Naive thymus-derived CD4-positive, alpha-beta T cell (primary cell): ENCODE measurements around the gene PGC. TPM values are rescaled to one million over a fixed set of nuclear protein-coding genes. Genes with fewer than 3 reads are reported as not detected.
A peak's percentile ranks its signal among the peaks of the same experiment; 100 is the strongest.

ENCODE experiments used
- ATAC-seq: fragments of 150-1000 bp; cut with Tn5 transposase; 2 replicates; pipeline ENCODE4 v1.10.0; 2021; ENCODE audit warnings: mild to moderate bottlenecking, moderate library complexity
- CTCF ChIA-PET: fragments of 350-600 bp; sonication (Branson Sonifier 250); formaldehyde crosslinking; loops from one replicate; lab custom pipeline; 2021; ENCODE audit warnings: antibody characterized with exemption; lab: Charles Lee
- POLR2A ChIA-PET: fragments of 350-600 bp; sonication (Branson Sonifier 250); formaldehyde crosslinking; loops from one replicate; lab custom pipeline; 2021; ENCODE audit warnings: antibody characterized with exemption, inconsistent platforms; lab: Charles Lee
- DNase-seq, 9 donors: peaks; one replicate each; pipeline versions ENCODE4 v3.0.0 to v3.0.0-alpha.2; 2020 to 2022; ENCODE audit warnings: mixed read lengths in 1 of 9
- H3K27ac ChIP-seq: one replicate; pipeline ENCODE4 v1.7.0; 2013; ENCODE audit warnings: mild to moderate bottlenecking, low read depth, low read length, moderate library complexity
- H3K27me3 ChIP-seq, 2 donors: one replicate each; pipeline ENCODE4 v1.7.0; 2013; ENCODE audit warnings: low read length in 2 of 2, mild to moderate bottlenecking in 2 of 2, moderate library complexity in 2 of 2; ENCODE audit not compliant: control insufficient read depth in 2 of 2, insufficient read depth in 2 of 2
- H3K36me3 ChIP-seq, 3 experiments: 1 replicate in 2 of 3; 2 replicates in 1 of 3; pipeline ENCODE4 v1.7.0; 2013; ENCODE audit warnings: low read length in 3 of 3, mild to moderate bottlenecking in 3 of 3, moderate library complexity in 1 of 3; ENCODE audit not compliant: insufficient read depth in 3 of 3, control insufficient read depth in 2 of 3
- H3K4me1 ChIP-seq, 2 donors: one replicate each; pipeline ENCODE4 v1.7.0; 2013; ENCODE audit warnings: low read length in 2 of 2, mild to moderate bottlenecking in 2 of 2, moderate library complexity in 1 of 2; ENCODE audit not compliant: control insufficient read depth in 2 of 2, insufficient read depth in 2 of 2
- H3K4me3 ChIP-seq: 2 replicates; pipeline ENCODE4 v1.7.0; 2013; ENCODE audit warnings: mild to moderate bottlenecking, low read length
- H3K9me3 ChIP-seq, 3 experiments: 1 replicate in 2 of 3; 2 replicates in 1 of 3; pipeline ENCODE4 v1.7.0; 2013; ENCODE audit warnings: low read length in 3 of 3; ENCODE audit not compliant: control insufficient read depth in 2 of 3
- H3K27ac Mint-ChIP-seq, 9 donors: one replicate each; pipeline ENCODE4 v1.8.0; 2020 to 2022; ENCODE audit warnings: mixed read lengths in 9 of 9, mild to moderate bottlenecking in 8 of 9, moderate library complexity in 5 of 9, inconsistent platforms in 2 of 9
- H3K27me3 Mint-ChIP-seq, 5 donors: one replicate each; pipeline ENCODE4 v1.8.0; 2021 to 2022; ENCODE audit warnings: mixed read lengths in 5 of 5, mild to moderate bottlenecking in 1 of 5
- H3K36me3 Mint-ChIP-seq, 5 donors: one replicate each; pipeline ENCODE4 v1.8.0; 2020 to 2022; ENCODE audit warnings: mixed read lengths in 5 of 5, mild to moderate bottlenecking in 3 of 5, inconsistent platforms in 1 of 5
- H3K4me1 Mint-ChIP-seq, 7 donors: one replicate each; pipeline ENCODE4 v1.8.0; 2020 to 2022; ENCODE audit warnings: mixed read lengths in 7 of 7, mild to moderate bottlenecking in 3 of 7, inconsistent platforms in 1 of 7
- H3K4me3 Mint-ChIP-seq, 10 donors: one replicate each; pipeline ENCODE4 v1.8.0; 2020 to 2022; ENCODE audit warnings: mild to moderate bottlenecking in 10 of 10, mixed read lengths in 10 of 10, moderate library complexity in 6 of 10, inconsistent platforms in 2 of 10
- H3K9me3 Mint-ChIP-seq, 11 donors: one replicate each; pipeline ENCODE4 v1.8.0; 2020 to 2022; ENCODE audit warnings: mixed read lengths in 11 of 11, mild to moderate bottlenecking in 4 of 11, inconsistent platforms in 1 of 11, moderate library complexity in 1 of 11
- intact Hi-C, 2 donors: fragments of 100-400 bp; cut with micrococcal nuclease; formaldehyde crosslinking; loops; one replicate each; pipeline ENCODE4 v1.15.1; 2023
- polyA plus RNA-seq, 2 donors: library from polyadenylated mRNA; unstranded; fragments of 300-500 nt; fragmentation: Illumina TruSeq; gene quantifications; one replicate each; pipeline ENCODE4 v1.2.3, GENCODE V29; 2021
- total RNA-seq, 6 experiments: library from RNA in 5 of 6; stranded (reverse) in 5 of 6; gene quantifications; 1 replicate in 5 of 6; 2 replicates in 1 of 6; pipeline ENCODE4 v1.2.3 and lab custom pipeline; 2021 to 2026

Gene PGC
- total and polyA plus RNA-seq, 7 experiments from 2014 or later, result not detected

DNA sequence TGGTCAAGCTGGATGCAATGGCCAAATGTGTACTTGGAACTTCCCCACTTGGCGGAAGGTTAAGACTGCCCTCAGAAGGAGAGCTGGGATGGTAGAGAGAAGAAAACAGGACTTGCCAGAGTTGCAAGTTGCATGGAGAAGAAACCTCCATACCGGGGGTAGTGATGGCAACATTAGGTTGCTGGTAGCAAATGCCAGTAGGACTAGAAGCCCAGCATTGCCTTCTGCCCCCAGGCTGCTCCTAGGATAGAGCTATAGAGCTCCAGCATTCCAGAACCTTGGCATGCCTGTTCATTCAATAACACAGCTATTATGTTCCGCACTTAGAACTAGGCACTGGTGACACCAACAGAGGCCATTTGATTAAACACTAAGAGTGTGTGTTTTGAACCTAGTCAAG lies 38.3 kb downstream of the PGC start:
- no peak overlapping the region for H3K27ac Mint-ChIP-seq

DNA sequence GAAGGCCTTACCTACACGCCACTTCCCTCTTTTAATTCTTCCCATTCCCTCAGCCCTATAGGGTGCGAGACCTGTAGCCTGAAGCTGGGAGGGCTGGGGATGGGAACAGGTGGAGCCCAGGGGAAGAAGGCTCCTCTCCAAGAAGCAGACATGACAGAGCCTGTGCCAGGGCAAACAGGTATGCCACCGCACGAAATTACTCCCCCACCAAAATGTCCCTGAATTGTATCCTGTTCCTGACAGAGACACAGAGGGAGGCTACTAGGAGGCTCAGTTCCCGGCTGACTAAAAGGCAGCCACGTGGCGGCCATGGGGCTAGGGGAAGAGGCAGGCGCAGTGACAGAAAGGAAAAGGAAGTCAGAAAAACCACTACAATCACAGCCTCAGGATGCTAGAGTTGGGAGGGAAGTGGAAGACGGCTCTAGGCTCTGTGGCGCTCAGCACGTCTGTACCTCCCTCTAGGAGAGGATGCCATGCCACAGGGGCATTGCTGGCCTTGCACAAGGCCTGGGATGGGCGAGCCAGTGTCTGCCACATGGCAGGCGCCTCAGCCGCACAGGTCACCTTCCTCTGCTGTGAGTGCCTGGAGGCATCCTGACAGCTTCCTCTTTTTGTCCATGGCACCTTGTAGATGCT lies 39.5 kb downstream of the PGC start:
- Mint-ChIP-seq H3K9me3 (no peaks in the 10 kb centered on the region), H3K4me3 (peak overlapping the region; percentile 54 to 85 (median 74)), H3K36me3 (peaks cover 0 to 4% (median 3%) of the 10 kb centered on the region in 5 donors), H3K27me3 (no peaks in the 10 kb centered on the region), H3K4me1 (peaks cover 30 to 56% (median 36%) of the 10 kb centered on the region in 7 donors), H3K27ac (peak overlapping the region in 7 of 9 donors; percentile 4 to 86 (median 66))
- intact Hi-C loops, result loop anchor here in 1 of 2 donors (1.0 to 2.0 kb wide), 2 partner anchors 25 to 28 kb away; partner anchors contain the start of gene TFEB
- H3K4me3 ChIP-seq, result peak overlapping the region; percentile 21
- POLR2A ChIA-PET, result no interaction called here
- H3K36me3 ChIP-seq, result no peaks in the 10 kb centered on the region
- peaks cover 26 to 31% of the 10 kb centered on the region in 2 donors for H3K4me1 ChIP-seq
- DNase-seq (peak in 8 of 9 donors; percentile 26 to 57 (median 54)), ATAC-seq (peak; percentile 73)
- no peaks in the 10 kb centered on the region for H3K27me3 ChIP-seq
- H3K9me3 ChIP-seq, result no peaks in the 10 kb centered on the region
- no peak overlapping the region for H3K27ac ChIP-seq
- CTCF ChIA-PET, result interaction anchor here (0.7 kb wide), 1 partner anchor 27 kb away, joined by 3 read pairs; no protein-coding TSS in a partner anchor

More for the DNA sequence above, 38.3 kb downstream of the PGC start:
- peaks cover 33 to 56% (median 36%) of the 10 kb centered on the region in 7 donors for H3K4me1 Mint-ChIP-seq
- H3K27me3 ChIP-seq, result no peaks in the 10 kb centered on the region
- peaks cover 26 to 31% of the 10 kb centered on the region in 2 donors for H3K4me1 ChIP-seq
- ATAC-seq, result no peak
- peaks cover 0 to 4% (median 3%) of the 10 kb centered on the region in 5 donors for H3K36me3 Mint-ChIP-seq
- DNase-seq, result no peak
- intact Hi-C loops, result no loop called here
- H3K9me3 ChIP-seq, result no peaks in the 10 kb centered on the region
- no peaks in the 10 kb centered on the region for H3K9me3 Mint-ChIP-seq
- CTCF ChIA-PET, result no interaction called here
- peak overlapping the region in 3 of 10 donors; percentile 67 to 79 (median 70) for H3K4me3 Mint-ChIP-seq
- no peak overlapping the region for H3K4me3 ChIP-seq
- H3K27me3 Mint-ChIP-seq, result no peaks in the 10 kb centered on the region
- POLR2A ChIA-PET, result interaction anchor here (1.0 kb wide), 1 partner anchor 13 kb away, joined by 4 read pairs; no protein-coding TSS in a partner anchor
- no peaks in the 10 kb centered on the region for H3K36me3 ChIP-seq
- no peak overlapping the region for H3K27ac ChIP-seq

DNA sequence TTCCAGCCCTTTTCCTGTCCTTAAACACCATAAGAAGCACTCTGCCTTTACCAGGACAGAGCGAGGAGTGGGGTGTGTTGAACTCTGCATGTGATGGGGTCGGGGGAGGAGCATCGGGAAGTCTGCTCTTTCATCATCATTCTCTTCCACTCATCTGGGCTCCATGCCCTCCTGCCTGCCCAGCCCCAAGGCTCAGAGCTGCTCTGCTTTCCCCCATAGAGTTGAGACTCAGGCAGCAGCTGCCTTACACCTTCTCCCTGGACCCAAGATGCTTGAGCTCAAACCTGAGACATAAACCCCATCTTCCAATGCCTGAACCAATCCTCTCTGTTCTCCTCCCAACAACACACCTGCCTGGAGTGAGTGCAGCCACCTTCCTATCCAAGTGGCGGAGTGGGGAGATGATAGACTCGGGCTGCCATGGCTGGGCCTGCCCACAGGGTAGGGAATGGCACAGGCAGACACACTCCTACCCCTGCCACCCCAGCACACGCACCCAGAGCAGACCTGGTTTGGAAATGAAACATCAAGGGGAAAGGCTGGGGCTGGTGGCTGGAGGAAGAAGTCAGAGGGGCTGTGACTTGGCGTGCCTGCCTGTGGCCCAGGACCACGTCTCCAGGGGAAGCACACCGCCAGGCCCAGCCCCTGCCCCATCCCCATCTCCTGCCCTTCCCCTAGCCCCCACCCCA lies 40.2 kb downstream of the PGC start:
- DNase-seq, result no peak
- Mint-ChIP-seq H3K36me3 (peaks cover 0 to 4% (median 3%) of the 10 kb centered on the region in 5 donors), H3K27ac (peak overlapping the region in 6 of 9 donors; percentile 7 to 86 (median 66)), H3K27me3 (no peaks in the 10 kb centered on the region), H3K9me3 (no peaks in the 10 kb centered on the region), H3K4me1 (peaks cover 30 to 56% (median 36%) of the 10 kb centered on the region in 7 donors), H3K4me3 (peak overlapping the region in 9 of 10 donors; percentile 49 to 85 (median 70))
- peak overlapping the region; percentile 9 for H3K4me3 ChIP-seq
- H3K27me3 ChIP-seq, result no peaks in the 10 kb centered on the region
- no peaks in the 10 kb centered on the region for H3K36me3 ChIP-seq
- no peaks in the 10 kb centered on the region for H3K9me3 ChIP-seq
- H3K27ac ChIP-seq, result no peak overlapping the region
- ATAC-seq, result no peak
- ChIA-PET CTCF (no interaction called here), POLR2A (no interaction called here)
- H3K4me1 ChIP-seq, result peaks cover 26 to 31% of the 10 kb centered on the region in 2 donors
- intact Hi-C loops, result loop anchor here (1.0 to 2.0 kb wide), 2 partner anchors 24 to 28 kb away; partner anchors contain the start of gene TFEB (in 2 of the 2)

DNA sequence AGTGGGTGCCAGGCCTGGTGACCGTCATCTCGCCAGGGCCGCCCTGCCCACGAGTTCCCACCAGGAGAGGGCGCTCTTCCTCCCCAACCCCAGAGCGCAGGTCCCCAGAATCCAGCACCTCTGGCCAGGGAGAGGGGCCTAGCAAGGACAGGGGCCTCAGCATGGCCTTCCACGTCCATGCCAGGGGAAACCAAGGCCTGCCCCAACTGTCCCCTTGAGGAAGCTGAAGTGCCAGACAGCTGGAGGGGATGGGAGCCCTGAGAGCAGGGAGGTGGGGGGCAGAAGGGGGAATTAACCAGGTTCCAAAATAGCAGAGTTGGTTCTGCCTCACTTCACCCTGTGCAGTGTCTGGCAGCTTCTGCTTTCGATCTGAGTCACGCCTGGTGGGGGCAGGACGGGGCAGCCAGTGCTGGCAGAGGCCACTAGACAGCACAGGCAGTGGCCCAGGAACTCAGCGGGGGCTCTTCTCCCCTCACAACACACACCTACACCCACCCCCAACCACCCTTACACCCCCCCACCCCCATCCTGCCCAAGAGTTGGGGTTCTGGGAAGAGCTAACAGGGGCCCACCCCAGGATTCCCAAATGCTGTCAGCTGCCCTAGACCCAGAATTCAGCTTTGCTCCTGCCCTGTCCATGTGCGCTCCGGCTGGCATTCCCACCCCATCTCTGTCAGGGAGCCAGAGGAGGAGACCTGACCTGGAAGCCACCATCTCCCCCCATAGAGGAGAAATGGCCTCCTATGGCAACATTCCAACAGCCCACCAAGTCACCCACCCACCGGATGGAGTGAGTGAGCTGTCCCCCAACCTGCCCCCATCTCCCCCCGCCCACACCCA lies 41.0 kb downstream of the PGC start:
- CTCF ChIA-PET, result interaction anchor here (1.3 kb wide), 1 partner anchor 487 kb away, joined by 4 read pairs; no protein-coding TSS in a partner anchor
- Mint-ChIP-seq H3K9me3 (no peaks in the 10 kb centered on the region), H3K4me3 (peak overlapping the region in 3 of 10 donors; percentile 67 to 77 (median 70)), H3K4me1 (peaks cover 30 to 59% (median 36%) of the 10 kb centered on the region in 7 donors), H3K27me3 (no peaks in the 10 kb centered on the region), H3K36me3 (peaks cover 0 to 4% (median 3%) of the 10 kb centered on the region in 5 donors), H3K27ac (peak overlapping the region in 2 of 9 donors; percentile 7 to 74)
- ATAC-seq (peak; percentile 88), DNase-seq (peak in 2 of 9 donors; percentile 49 to 63)
- intact Hi-C loops, result loop anchor here (1.0 to 2.0 kb wide), 2 partner anchors 23 to 29 kb away; partner anchors contain the start of gene TFEB (in 1 of the 2)
- H3K27ac ChIP-seq, result no peak overlapping the region
- H3K36me3 ChIP-seq, result no peaks in the 10 kb centered on the region
- POLR2A ChIA-PET, result interaction anchor here (0.6 kb wide), 1 partner anchor 1135 kb away, joined by 3 read pairs; no protein-coding TSS in a partner anchor
- no peaks in the 10 kb centered on the region for H3K9me3 ChIP-seq
- peaks cover 26 to 31% of the 10 kb centered on the region in 2 donors for H3K4me1 ChIP-seq
- H3K4me3 ChIP-seq, result no peak overlapping the region
- H3K27me3 ChIP-seq, result no peaks in the 10 kb centered on the region

DNA sequence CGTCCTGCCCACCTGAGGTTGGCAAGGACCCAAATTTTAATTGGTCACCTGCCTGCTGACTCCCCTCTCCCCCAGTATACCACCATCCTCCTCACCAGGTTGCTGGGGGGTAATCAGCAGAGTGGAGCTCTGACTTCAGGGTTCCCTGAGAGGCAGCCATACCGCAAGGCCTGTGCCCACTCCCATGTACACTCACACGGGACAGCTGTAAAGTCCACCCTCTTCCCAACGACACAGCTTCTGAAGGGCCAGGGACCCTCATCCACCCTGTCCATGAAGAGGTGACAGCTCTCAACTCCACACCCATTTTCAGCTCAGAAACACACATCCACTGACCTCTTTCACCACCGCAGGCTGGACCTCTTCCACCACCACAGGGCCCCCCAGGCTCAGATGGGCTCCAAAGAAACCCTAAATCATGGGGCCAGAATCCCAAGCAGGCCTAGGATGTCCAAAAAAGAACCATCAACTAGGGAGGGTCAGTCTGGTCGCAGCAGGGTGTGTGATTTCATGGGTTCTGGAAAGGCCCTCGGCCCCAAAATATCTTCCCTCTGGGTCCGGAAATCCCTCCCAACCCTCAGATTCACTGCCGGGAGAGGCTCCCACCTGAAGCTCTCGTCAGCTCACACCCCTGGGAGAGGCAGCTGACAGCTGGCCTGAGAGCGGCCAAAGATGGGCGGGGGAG lies 41.7 kb downstream of the PGC start:
- Mint-ChIP-seq H3K4me3 (peak overlapping the region in 1 of 10 donors; percentile 14), H3K9me3 (no peaks in the 10 kb centered on the region), H3K4me1 (peaks cover 29 to 57% (median 36%) of the 10 kb centered on the region in 7 donors), H3K36me3 (peaks cover 0 to 4% (median 0%) of the 10 kb centered on the region in 5 donors), H3K27ac (peak overlapping the region in 2 of 9 donors; percentile 13 to 51), H3K27me3 (no peaks in the 10 kb centered on the region)
- ChIA-PET CTCF (interaction anchor here (1.3 kb wide), 1 partner anchor 488 kb away, joined by 4 read pairs; no protein-coding TSS in a partner anchor), POLR2A (no interaction called here)
- Histone ChIP-seq H3K4me3 (no peak overlapping the region), H3K9me3 (no peaks in the 10 kb centered on the region), H3K27me3 (no peaks in the 10 kb centered on the region), H3K36me3 (no peaks in the 10 kb centered on the region), H3K27ac (no peak overlapping the region), H3K4me1 (peaks cover 26 to 31% of the 10 kb centered on the region in 2 donors)
- no peak for ATAC-seq
- no peak for DNase-seq
- intact Hi-C loops, result no loop called here
